ENCODE results near the gene SPATA2L. TPM values are rescaled to one million over a fixed set of nuclear protein-coding genes. Genes with fewer than 3 reads are reported as not detected.
A peak's percentile ranks its signal among the peaks of the same experiment; 100 is the strongest.

The SPATA2L gene
- total RNA-seq (2013; cell fraction: nucleolus; rRNA removed) = 13.1 and 19.3 TPM in 2 replicates
- 4.9 and 6.9 TPM in 2 replicates for total RNA-seq (2014; rRNA removed)
- 0.78 and 1.0 TPM in 2 replicates for total RNA-seq (2014; rRNA removed; fragmentation: Illumina TruSeq; extraction: Trizol)
- 6.9 and 7.8 TPM in 2 replicates for total RNA-seq (2021)
- polyA plus RNA-seq (2011; ENCODE audit: low read depth) = 0.71 TPM
- polyA plus RNA-seq (2011; rRNA removed) = 1.2 and 2.3 TPM in 2 replicates
- polyA plus RNA-seq (2011; cell fraction: cytosol; rRNA removed) = 4.6 and 6.8 TPM in 2 replicates
- 12.6 and 15.8 TPM in 2 replicates for polyA plus RNA-seq (2011; cell fraction: nucleus; rRNA removed)
- polyA plus RNA-seq (2012) = 5.0 and 6.2 TPM in 2 replicates
- 0.24 TPM in 1 of 2 replicates, not detected in the other for polyA plus RNA-seq (2014; fragmentation: Illumina TruSeq; extraction: Trizol)
- polyA plus RNA-seq (2014; fragmentation: Nextera tagmentation; extraction: Ambion mirVana) = under 1 TPM in 1 of 2 experiments, not detected in 1; 0.20 TPM
- 4.7 and 6.0 TPM in 2 replicates for polyA plus RNA-seq (2014; rRNA removed)
- polyA plus RNA-seq (2016; fragmentation: Nextera tagmentation; extraction: Ambion mirVana) = 1 to 10 TPM; 3.9 to 5.9 TPM
- 0.73 and 3.6 TPM in 2 replicates for polyA minus RNA-seq (2011; rRNA and poly(A)+ RNA removed)
- polyA minus RNA-seq (2011; cell fraction: cytosol; rRNA and poly(A)+ RNA removed) = 3.3 and 3.7 TPM in 2 replicates
- polyA minus RNA-seq (2011; cell fraction: nucleus; rRNA and poly(A)+ RNA removed) = 4.5 and 8.3 TPM in 2 replicates
- percentile 56 among the genes with signal in this experiment for Bru-seq, nascent RNA
- BruChase-seq, experiment 1, labeled RNA remaining after a 6-hour chase = percentile 45 among the genes with signal in this experiment
- BruChase-seq, experiment 2, labeled RNA remaining after a 2-hour chase = percentile 57 among the genes with signal in this experiment
- long read RNA-seq, experiment 1, partial matches to known transcripts = 0 of 3 reads
- long read RNA-seq, experiment 1, other reads (novel, unspliced or antisense) = 0 of 3 reads
- long read RNA-seq, experiment 2 = 0 reads

- DNase-seq (ENCODE audit: low read depth, low spot score) (peak; percentile 73), ATAC-seq (peak; percentile 82), FAIRE-seq (peak; percentile 70)
- Histone ChIP-seq H4K20me1 (ENCODE audit: control insufficient read depth, insufficient read depth) (no peaks in the 10 kb centered on the region), H3K4me1 (ENCODE audit: control insufficient read depth, insufficient read depth, low read length) (peaks cover 16% of the 10 kb centered on the region), H3K9ac (ENCODE audit: control insufficient read depth, insufficient read depth, low read length) (peak within 1 kb of the TSS; percentile 41), H3K36me3 (ENCODE audit: control insufficient read depth in 2 of 2, insufficient read depth in 2 of 2, low read length in 1 of 2) (peaks cover 0 to 2% of the 10 kb centered on the region in 2 experiments; a peak in 2 of 4 replicates), H3K27me3 (replicated peaks in 1 of 2; ENCODE audit: control insufficient read depth in 2 of 2, insufficient read depth in 2 of 2, low read length in 1 of 2) (no peaks in the 10 kb centered on the region), H2AFZ (ENCODE audit: control insufficient read depth, low read depth, low read length) (peak within 1 kb of the TSS; percentile 77), H3K4me3 (peak within 1 kb of the TSS; percentile 83), H3K79me2 (ENCODE audit: control insufficient read depth, insufficient read depth, low read length) (no peaks in the 10 kb centered on the region), H3K4me2 (ENCODE audit: control insufficient read depth, insufficient read depth) (peak within 1 kb of the TSS; percentile 91), H3K27ac (ENCODE audit: control insufficient read depth, insufficient read depth) (peak within 1 kb of the TSS; percentile 55), H3K9me3 (replicated peaks; ENCODE audit: control insufficient read depth, insufficient read depth, low read length) (no peaks in the 10 kb centered on the region)
- intact Hi-C loops (cut with micrococcal nuclease; ENCODE audit: unreplicated experiment) (loop anchor here (10.0 kb wide), 1 partner anchor 213 kb away; the partner anchor contains the start of gene MC1R), in situ Hi-C loops (cut with MboI) (loop anchor here (5.0 to 10.0 kb wide), 2 partner anchors 93 to 161 kb away; no protein-coding TSS in a partner anchor)
- CTCF ChIA-PET = interaction anchor here (1.0 to 3.2 kb wide), 5 partner anchors 13 to 171 kb away, joined by 4 to 56 read pairs (median 5); partner anchors contain the start of genes CHMP1A, SPATA33 and TCF25
- SMC1A ChIA-PET (ENCODE audit: uncharacterized antibody, unreplicated experiment) = interaction anchor here (1.5 kb wide), 1 partner anchor 159 kb away, joined by 4 read pairs; no protein-coding TSS in a partner anchor
- WGBS (ENCODE audit: insufficient coverage, insufficient replicate concordance, low lambda C conversion rate, missing lambda C conversion rate) = under 1% methylated on average over 66 of the region's 97 CpGs
- RAD21 ChIA-PET (ENCODE audit: unreplicated experiment) = interaction anchor here (0.8 to 3.5 kb wide), 5 partner anchors 15 to 162 kb away, joined by 3 to 26 read pairs (median 17); partner anchors contain the start of gene CDK10
- no TSS peak for BruUV-seq (replicated peaks)
- POLR2A ChIA-PET = interaction anchor here (1.3 to 2.1 kb wide), 3 partner anchors 159 to 173 kb away, joined by 4 to 20 read pairs (median 7); partner anchors contain the start of gene TCF25
- TF ChIP-seq SUPT20H (IDR thresholded peaks at IDR 0.05; ENCODE audit: borderline replicate concordance, control insufficient read depth, low read depth, low read length) = no peak
- TF ChIP-seq MYB (IDR thresholded peaks at IDR 0.05; ENCODE audit: borderline replicate concordance, low read depth, low read length) = no peak
- no peak for TF ChIP-seq SUZ12 (IDR thresholded peaks at IDR 0.05; ENCODE audit: unreplicated experiment)
- TF ChIP-seq BCL11A (IDR thresholded peaks at IDR 0.05; ENCODE audit: low read depth, low read length) = no peak
- TF ChIP-seq GATAD2B (conservative IDR thresholded peaks at IDR 0.05; ENCODE audit: low read depth) = peak; percentile 89
- TF ChIP-seq ASH2L (IDR thresholded peaks at IDR 0.05; ENCODE audit: borderline replicate concordance, low read depth) = no peak
- TF ChIP-seq CTCF (IDR thresholded peaks at IDR 0.05 in 2 of 3, conservative IDR thresholded peaks at IDR 0.05 in 1 of 3; ENCODE audit: control insufficient read depth in 2 of 3, extremely low read depth in 1 of 3, insufficient read depth in 1 of 3, low read depth in 3 of 3, low read length in 3 of 3) = peak; percentile 17 to 42 (median 38); a peak in 3 of 6 replicates
- no peak for TF ChIP-seq SREBF2 (IDR thresholded peaks at IDR 0.05; ENCODE audit: low read length)
- TF ChIP-seq BMI1 (IDR thresholded peaks at IDR 0.05; ENCODE audit: borderline replicate concordance) = no peak
- TF ChIP-seq BACH1 (IDR thresholded peaks at IDR 0.05; ENCODE audit: borderline replicate concordance) = peak; percentile 67; the same call in 1 of the 2 replicates
- TF ChIP-seq ZNF207 (IDR thresholded peaks at IDR 0.05; ENCODE audit: borderline replicate concordance) = 0 out of 2 replicates have a peak, but pooled peaks have one; percentile 36
- no peak for TF ChIP-seq ATF3 (IDR thresholded peaks at IDR 0.05; ENCODE audit: borderline replicate concordance, extremely low read depth, low read depth, low read length)
- TF ChIP-seq WRNIP1 (IDR thresholded peaks at IDR 0.05; ENCODE audit: borderline replicate concordance, low read depth, low read length) = no peak
Measured at GRCh38 chr16:89701425-89702406, at the start of gene SPATA2L. Gene SPATA2L (minus strand): TSS chr16:89701705. CDS start chr16:89701232, 473 bp downstream.
